SU-DHL-6 (cell line): ENCODE results near the gene SCLT1.

ENCODE experiments used
- CTCF ChIP-seq: fragments of 200-600 bp; sonication (generic); IDR thresholded peaks from one replicate; pipeline ENCODE4 v1.5.1; 2017; ENCODE audit warnings: antibody characterized with exemption, mild to moderate bottlenecking, low read length, moderate library complexity; ENCODE audit not compliant: insufficient read depth, poor library complexity, severe bottlenecking
- EZH2phosphoT487 ChIP-seq: fragments of 200-600 bp; sonication (generic), shearing (Covaris generic); conservative IDR thresholded peaks from 2 replicates; pipeline ENCODE4 v1.6.1; 2018; ENCODE audit warnings: mild to moderate bottlenecking, antibody characterized with exemption, low read length, moderate library complexity, mixed read lengths

GRCh38 chr4:128930051-128930450, 163.3 kb downstream of the SCLT1 start:
- no peak for TF ChIP-seq EZH2phosphoT487
- no peak for TF ChIP-seq CTCF
